HUDEP-2 (cell line): ENCODE measurements around the gene BDH2.

Experiments used
- DNase-seq, 76 experiments: peaks; one replicate each; lab custom pipeline; 2025; ENCODE audit not compliant: unreplicated experiment in 76 of 76; lab: John Stamatoyannopoulos, UW

The BDH2 gene

DNA sequence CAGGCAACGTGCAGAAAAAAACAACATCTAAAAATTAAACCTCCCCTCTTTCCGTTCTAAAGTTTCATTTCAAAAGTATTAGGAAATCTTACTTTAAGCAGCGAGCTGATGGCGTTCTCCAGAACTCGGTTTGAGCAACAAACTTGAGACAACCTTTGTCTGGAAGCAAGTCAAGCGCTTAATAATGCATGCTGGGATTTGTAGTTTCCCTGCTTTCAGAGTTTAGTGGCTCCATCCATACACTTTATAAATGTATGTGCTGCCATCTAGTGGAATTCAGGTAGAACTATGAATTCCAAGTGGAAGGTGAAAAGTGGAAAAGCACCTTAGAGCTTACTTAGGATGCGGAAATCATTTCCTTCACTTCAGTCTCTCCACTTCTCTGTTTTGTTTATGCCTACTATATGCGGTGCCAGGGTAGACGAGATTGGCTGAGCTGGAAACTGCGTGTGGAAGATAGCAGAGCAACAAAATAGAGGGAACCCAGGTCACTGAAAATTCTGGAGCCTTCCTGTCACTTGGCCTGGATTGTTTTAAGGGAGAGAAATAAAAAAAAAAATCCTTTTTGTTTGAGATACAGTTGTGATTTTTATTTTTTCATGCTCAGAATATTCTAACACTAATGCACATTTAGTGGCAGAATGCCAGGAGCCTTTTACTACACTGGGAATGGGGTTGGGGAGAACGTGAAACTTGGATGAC lies at the start of gene BDH2:
TSS of gene BDH2 (minus strand) at position 144 of the 702 bp plus-strand sequence. CDS start 3,580 bp downstream, outside the sequence.
- peak in 53 of 76 experiments; percentile 1 to 87 (median 60) for DNase-seq

DNA sequence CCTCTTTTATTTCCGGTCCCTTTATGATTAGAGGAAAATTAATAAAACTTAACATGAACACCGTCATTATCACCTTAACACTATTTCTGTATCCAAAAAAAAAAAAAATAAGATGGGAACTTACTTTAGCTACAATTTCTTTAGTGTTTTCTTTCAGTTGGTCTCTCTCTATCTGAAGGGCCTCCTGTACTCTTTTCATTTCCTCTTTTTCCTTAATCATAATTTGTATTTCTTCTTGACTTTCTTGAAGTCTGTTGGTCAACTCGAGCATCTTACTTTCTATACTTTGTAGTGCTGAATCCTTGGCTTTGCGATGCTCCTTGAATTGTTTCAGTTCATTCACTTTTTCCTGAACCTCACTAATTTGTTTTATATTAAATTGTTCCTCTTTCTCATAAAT lies 45.3 kb upstream of the BDH2 start:
- DNase-seq, result peak in 1 of 76 experiments; percentile 0

DNA sequence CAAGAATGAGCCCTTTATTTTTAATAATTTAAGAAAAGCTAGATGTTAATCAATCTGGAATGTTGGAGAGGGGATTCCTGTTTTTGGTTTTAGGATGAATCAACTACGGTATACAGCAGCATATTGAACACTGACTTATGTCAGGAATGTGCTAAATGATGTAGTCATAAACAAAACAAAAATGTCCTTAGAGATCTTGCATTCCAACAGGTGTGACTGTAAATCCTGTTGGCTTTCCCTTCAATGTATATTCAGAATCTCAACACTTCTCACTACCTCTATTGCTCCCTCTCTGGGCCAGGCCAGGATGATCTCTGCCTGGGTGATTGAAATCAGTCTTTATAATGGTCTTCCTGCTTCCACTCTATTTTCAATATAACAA lies 37.8 kb upstream of the BDH2 start:
- no peak for DNase-seq

DNA sequence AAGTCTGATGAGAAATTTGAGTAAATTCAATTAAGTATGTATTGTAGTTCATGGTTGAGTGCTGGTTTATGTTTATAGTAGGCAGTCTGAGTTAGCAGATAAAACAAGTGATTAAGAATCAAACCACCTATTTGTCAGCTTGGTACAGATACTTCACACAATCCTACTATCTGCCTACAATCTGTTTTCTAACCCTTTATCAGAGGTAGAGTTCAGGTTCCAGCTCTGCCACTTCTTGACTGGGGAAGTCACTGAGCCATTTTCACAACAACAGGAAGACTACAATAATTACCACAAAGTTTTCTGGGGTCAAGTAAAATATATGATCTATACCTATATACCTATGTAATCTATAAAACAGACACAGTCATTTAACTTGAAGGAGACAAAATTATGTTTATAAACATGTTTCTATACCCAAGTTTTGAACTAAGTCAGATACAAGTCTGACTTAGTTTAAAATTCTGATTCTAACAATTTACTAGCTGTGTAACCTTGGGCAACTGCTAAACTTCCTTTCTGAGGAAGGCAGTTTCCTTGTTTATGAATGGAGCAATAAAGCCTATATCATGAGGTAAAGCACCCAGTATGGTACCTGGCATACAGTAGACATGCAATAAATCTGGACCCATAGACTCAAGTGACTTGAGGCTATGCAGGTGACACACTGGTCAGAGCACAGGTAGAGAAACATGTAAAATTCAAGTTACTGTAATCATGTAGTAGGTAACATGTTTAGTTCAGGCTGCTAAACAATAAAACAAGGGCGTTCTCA lies 37.2 kb upstream of the BDH2 start:
- no peak for DNase-seq

DNA sequence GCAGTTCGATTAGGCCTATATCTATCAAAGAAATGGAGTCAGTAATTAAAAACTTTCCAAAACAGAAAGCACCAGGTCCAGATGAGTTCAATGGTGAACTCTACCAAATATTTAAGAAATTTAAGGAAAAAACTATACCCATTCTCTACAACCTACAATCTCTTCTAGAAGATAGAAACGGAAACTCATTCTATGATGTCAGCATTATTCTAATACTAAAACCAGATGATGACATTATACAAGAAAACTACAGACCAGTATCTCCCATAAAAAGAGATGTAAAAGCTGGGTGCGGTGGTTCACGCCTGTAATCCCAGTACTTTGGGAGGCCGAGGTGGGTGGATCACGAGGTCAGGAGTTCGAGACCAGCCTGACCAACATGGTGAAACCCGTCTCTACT lies 29.5 kb upstream of the BDH2 start:
- DNase-seq, result no peak

DNA sequence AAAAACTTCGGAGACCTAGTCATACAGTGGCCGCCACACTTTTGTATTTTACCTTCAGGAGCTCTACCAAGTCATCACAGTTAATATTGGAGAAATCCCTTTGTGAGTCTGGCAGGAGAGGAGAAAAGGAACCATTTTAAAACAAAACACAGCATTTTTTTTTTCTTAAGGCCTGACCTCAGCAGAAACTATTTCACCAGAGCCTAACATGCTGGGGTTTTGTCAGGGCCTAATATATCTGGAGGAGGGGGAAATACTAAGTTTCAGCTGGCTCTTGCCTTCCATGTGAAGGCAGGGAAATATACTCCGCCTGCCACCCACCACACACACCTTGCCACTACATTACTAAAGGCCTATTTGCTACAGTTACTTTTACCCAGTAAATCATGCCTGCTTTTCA lies 26.5 kb upstream of the BDH2 start:
- DNase-seq, result no peak

DNA sequence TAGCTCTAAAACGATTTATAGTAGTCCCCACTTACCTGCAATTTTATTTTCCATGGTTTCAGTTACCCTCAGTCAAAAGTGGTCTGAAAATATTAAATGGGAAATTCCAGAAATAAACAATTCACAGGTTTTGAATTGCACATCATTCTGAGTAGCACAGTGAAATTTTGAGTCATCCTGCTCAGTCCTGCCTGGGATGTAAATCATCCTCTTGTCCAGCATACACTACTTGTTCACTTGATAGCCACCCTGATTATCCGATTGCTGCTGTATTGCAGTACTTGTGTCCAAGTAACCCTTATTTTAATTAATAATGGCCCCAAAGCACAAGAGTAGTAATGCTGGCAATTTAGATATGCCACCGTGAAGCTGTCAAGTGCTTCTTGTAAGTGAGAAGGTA lies 23.5 kb upstream of the BDH2 start:
- no peak for DNase-seq

DNA sequence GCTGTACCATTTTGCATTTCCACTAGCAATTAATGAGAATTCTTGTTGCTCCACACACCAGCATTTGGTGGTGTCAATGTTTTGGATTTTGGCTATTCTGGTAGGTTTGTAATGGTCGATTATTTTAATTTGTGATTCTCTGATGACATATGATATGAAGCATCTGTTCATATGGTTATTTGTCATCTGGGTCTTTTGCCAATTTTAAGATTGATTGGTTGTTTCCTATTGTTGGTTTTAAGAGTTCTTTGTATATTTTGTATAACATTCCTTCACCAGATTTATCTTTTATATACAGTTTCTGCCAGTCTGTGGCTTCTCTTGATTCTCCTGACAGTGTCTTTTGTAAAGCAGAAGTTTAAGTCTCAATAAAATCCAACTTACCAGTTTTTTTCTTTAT lies 18.5 kb upstream of the BDH2 start:
- DNase-seq, result no peak

DNA sequence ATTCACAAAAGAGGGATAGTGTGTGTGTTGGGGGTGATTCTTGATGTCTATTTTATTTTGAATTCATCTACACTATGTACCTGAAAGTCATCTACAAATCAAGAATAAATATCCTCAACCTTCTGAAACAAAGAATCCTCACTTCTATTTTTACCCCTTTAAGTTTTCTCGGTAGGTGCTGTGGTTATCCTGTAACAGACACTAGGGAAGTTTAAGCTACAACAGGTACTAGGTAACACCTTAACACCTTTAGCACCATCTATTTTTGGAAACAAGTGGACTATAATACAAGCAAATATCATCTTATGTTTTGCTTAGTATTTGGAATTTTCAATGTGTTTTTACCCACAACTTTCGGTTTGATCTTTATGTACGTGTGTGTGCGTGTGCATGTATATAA lies 12.0 kb upstream of the BDH2 start:
- DNase-seq, result no peak

DNA sequence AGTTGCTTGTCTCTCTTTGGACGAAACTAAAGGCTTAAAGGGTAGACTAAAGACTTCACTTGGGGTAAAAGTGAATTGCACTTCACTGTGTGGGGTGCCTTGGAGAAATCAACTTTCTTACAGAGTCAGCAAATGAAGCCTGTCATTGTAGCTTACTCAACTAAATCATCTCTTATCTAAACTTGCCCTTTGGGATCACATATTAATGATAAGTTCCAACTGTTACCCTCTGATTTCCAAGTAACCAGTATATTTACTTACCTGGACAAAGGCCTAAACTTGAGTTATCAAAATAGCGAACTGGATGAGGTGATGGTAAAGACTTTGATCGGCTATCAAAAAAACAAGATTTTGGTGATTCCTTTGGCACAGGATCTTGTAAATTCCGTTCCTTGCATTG lies 8.9 kb upstream of the BDH2 start:
- no peak for DNase-seq

DNA sequence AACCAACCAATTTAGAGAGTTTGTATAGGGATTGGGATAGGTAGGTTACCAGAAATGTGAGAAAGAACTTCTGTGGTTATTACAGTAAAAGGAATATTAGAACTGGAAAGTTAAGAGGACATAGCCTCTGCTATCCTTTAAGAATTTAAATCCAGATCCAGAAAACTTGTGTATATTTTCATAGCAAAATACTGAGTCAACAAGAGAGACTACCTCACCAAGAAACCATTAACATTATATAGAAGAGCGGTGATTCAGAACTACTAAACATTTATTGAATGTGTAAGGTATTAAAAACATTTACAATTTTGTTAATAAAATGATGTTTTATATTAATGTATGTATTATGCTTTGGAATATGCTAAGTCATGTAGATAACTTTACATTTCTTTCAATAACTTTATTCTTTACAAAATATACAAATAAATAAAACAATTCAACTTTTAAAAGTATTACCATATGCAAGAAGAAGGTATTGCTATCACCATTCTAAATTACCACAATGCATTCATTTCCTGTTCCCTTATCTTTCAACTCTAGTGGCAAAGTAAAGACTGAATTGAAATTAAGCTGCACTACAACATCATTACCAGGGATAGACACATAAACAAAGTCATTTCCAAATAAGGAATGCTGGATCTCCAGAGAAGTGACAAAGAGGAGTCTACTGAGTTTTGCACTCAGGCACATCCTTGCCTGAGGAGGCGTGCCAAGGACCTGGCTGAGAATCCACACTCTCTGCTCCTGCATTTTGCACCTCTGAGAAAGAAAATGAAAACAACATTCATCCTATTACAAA lies 6.1 kb upstream of the BDH2 start:
- no peak for DNase-seq

DNA sequence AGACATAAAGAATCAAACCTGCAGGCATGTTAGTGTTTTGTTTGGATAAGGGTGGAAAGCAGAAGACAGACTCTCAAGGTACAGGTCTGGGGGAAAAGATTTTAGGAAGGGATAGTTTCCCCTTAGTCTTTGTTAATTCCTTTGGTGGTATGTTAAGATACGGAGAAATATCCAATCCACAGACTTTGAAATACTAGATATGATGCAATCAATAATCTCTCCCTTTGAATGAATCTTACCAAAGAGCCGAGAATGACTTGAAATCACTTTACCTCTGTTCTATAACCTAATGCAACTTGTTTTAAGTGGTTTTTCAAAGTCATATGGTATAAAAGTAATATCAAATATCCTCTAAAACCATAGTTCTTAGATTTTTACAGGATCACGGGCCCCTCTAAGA lies 5.3 kb upstream of the BDH2 start:
- no peak for DNase-seq

DNA sequence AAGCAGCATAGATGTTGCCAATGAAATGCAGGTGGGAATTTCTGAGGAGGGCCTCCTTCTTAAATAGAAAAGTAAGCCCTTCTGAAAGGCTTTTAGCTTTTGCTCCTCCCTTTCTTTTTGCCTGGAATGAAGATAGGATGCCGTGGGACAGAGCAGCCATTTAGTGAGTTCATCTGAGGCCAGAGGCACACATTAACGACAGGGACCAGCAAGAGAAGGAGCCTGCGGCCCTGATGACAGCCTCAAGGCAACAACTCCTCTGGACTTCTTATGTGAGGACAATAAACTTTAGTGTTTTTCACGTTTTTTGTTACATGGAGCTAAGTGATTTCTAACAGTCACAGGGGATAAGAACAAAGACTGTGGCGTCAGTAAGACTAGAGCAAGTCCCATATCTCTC lies 1.1 kb upstream of the BDH2 start:
- no peak for DNase-seq

DNA sequence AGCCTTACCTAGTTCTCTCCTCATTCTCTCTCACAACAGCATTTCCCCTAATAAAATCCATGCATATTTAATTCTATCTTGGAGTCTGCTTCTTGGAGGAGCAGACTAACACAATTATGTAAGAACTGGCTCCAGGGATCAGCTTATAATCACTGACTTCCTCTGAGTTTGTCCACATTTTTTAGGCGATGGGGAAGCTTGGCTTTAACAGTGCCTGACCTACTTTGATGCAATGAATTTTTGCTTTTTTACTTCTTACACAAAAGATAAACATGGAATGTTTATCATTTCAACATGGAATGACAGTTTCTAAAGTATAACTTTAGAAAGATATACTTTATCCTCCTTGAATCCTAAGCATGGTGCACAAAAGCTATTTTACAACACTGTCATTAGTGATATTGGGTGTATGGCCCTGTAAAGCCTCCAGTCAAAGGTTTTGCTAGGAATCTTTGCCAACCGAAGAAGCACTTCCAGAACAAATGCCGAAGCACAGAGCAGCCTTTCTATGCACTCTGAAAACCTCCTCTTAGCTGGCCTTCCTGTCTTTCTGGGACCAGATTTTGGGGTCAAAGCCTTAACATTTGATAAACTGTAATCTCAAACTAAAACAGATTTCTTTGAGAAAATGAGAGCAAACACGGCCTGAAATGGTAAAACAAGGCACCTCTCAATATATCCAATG lies 736 bp downstream of the BDH2 start:
- DNase-seq, result no peak

DNA sequence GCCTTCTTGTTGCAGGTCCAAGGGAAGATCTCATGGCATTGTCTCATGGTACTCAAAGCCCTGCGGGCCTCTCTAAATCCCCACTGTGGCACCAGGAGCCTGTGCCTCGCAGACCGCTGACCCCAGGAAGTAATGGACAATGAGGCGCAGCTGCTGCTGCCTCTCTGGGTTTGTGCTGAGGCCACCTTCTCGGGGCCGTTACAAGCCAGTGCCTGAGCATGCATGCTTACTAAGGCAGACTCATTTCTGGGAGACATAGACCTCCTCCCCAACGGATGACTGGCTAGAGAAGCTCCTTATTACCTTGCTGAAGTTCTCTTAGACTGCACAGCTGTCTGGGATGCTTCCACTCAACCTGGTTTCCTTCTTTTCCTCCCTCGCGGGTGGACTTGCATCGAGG lies 1.3 kb downstream of the BDH2 start:
- no peak for DNase-seq

DNA sequence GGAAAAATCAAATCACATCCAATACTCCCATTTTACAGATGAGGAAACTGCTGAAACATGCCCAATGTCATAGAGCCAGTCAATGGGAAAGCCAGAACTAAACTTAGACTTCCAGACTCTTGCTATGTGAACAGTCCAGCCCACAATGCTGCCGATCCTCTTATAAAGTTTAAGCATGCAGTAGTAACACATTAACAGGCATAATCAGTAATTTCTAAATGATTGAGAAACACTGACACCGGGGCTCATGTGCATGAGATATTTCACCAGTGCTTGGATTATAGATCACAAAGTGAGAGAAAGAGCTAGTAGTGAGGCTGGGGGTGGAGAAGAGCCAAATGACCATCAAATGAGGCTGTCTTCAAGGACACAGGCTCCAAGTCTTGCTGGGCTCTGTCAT lies 2.5 kb downstream of the BDH2 start:
- no peak for DNase-seq

DNA sequence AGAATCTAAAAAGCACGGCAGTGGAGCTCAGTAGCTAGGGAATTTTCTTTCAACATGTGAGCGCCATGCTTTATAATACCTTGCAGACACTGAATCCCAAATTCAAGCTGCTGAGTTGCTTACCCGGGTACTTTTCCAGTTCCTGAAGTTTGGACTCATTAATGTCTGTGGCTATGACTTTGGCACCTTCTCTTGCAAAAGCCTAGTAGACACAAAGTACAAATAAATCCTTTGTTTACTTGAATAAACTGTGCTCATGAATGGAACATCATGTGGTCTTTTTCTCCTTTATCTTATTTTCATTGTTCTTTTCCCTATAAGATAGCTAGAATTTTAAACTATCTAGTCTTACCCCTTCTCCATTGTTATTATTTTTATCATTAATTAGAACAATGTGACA lies 4.6 kb downstream of the BDH2 start:
- no peak for DNase-seq

DNA sequence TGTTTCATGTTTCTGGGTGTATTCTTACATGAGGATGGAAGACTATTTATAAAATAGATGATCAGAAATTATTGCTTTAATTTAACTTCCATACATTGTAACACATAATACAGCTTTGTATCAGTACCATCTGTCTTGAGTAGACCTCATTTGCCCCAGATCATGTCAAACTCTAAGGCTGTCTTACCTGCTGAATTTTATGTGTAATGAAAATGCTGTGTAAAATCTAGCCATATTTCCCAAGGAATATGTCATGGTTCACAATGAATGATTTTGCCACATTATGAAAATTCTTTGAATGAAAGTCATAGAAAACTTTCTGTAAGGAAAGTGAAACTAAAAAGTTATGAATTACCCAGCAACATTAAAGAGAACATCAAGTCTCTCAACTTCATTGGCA lies 7.4 kb downstream of the BDH2 start:
- no peak for DNase-seq

DNA sequence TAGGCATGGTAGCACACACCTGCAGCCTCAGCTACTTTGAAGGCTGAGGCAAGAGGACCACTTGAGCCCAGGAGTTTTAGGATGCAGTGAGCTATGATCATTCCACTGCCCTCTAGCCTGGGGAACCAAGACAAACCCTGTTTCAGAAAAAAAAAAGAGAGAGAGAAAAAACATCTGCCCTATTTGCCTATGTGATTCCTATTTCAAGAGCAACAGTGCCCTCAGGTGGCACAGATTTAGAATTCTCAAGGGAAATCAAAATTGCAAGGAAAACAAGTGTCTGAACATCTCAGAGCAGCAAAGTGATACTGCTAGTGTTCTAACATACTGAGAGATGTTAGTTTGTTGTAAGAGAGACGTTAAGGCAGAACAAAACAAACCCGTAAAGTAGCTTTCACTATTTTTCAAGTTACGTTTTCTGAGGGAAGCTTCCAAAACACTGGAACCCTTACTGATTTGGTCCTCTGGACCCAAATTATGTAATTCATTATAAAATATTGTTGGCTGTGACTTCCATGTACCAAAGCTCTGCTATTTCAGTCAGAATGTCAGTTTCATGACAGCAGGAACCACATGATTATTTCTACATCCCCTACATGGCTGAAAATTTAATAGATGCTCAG lies 7.9 kb downstream of the BDH2 start:
- DNase-seq, result peak in 46 of 76 experiments; percentile 2 to 68 (median 30)

DNA sequence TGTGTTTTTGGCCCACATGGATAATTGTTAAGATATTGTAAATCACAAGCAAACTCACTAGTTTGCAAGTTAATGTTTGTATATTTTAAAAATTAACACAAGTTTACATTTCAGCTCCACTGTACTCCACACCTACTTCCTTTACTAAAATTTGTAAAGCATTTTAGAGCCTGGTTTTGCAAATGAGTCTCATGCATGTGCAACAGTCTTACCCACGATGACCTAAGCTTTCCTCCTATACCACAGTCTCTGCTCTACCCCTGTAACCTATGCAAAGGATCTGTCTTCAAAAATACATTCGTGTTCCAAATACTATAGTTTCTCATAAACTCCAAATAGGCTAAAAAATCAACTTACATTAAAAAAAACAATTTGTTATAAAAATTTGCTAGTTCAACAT lies 10.2 kb downstream of the BDH2 start:
- no peak for DNase-seq

DNA sequence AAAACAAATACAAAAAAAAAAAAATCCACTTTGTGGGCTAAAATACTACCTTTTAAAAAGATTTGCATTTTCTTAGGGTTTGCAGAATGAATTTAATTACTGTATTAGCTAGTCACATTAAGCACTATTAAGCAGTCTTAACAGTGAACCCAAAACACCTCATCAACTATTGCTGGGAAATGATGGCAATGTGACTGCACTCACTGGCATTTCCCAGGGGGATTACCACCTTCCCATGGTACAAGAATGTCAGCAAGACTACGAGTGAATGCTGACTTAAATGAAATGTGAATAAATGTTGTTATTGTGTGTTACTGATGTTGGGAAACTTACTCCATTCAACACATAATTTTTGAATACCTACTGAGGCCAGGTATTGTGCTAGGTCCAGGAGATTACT lies 13.1 kb downstream of the BDH2 start:
- DNase-seq, result no peak
